Glutamatergic neuron (in vitro differentiated cells): ENCODE measurements around the gene CTU1. TPM values are rescaled to one million over a fixed set of nuclear protein-coding genes. Genes with fewer than 3 reads are reported as not detected.

Experiments
- DNase-seq: peaks from one replicate; pipeline ENCODE4 v3.0.0; 2022
- H3K27ac Mint-ChIP-seq: one replicate; pipeline ENCODE4 v1.8.0; 2020; ENCODE audit warnings: mild to moderate bottlenecking, mixed read lengths, inconsistent platforms; ENCODE audit not compliant: unreplicated experiment
- H3K27me3 Mint-ChIP-seq: one replicate; pipeline ENCODE4 v1.8.0; 2020; ENCODE audit warnings: mild to moderate bottlenecking, moderate library complexity, mixed read lengths, inconsistent platforms; ENCODE audit not compliant: unreplicated experiment
- H3K36me3 Mint-ChIP-seq: one replicate; pipeline ENCODE4 v1.8.0; 2020; ENCODE audit warnings: mild to moderate bottlenecking, mixed read lengths, inconsistent platforms; ENCODE audit not compliant: unreplicated experiment
- H3K4me1 Mint-ChIP-seq: one replicate; pipeline ENCODE4 v1.8.0; 2020; ENCODE audit warnings: mild to moderate bottlenecking, low read depth, mixed read lengths, inconsistent platforms; ENCODE audit not compliant: unreplicated experiment
- H3K4me3 Mint-ChIP-seq: one replicate; pipeline ENCODE4 v1.8.0; 2020; ENCODE audit warnings: mild to moderate bottlenecking, mixed read lengths, inconsistent platforms; ENCODE audit not compliant: unreplicated experiment
- H3K9me3 Mint-ChIP-seq: one replicate; pipeline ENCODE4 v1.8.0; 2020; ENCODE audit warnings: mild to moderate bottlenecking, moderate library complexity, mixed read lengths, inconsistent platforms; ENCODE audit not compliant: unreplicated experiment
- CTCF ChIP-seq: fragments of 200-600 bp; sonication (generic); IDR thresholded peaks from one replicate; pipeline ENCODE4 v1.5.0; 2021; ENCODE audit not compliant: partially characterized antibody, unreplicated experiment
- total RNA-seq: library from RNA; stranded (reverse); fragmentation: NEBNext Ultra II Directional; extraction: Animal tissue kit (Norgen Biotek cat#: 25700); gene quantifications from one replicate; pipeline ENCODE4 v1.2.1, GENCODE V29; 2021; ENCODE audit not compliant: unreplicated experiment

CTU1 gene
- total RNA-seq, 1 donor from 2014 or later = 8.0 TPM

- TF ChIP-seq CTCF = peak; percentile 92
- peak; percentile 81 for DNase-seq
- Mint-ChIP-seq H3K27ac (no peak overlapping the region), H3K4me1 (peaks cover 2% of the 10 kb centered on the region), H3K27me3 (peaks cover 10% of the 10 kb centered on the region), H3K9me3 (peaks cover 7% of the 10 kb centered on the region), H3K4me3 (no peak overlapping the region), H3K36me3 (no peaks in the 10 kb centered on the region)
Measured at GRCh38 chr19:51094696-51095279, 13.4 kb downstream of the CTU1 start.

- no peak for DNase-seq
- H3K27me3 Mint-ChIP-seq = peaks cover 8% of the 10 kb centered on the region
- H3K4me1 Mint-ChIP-seq = no peaks in the 10 kb centered on the region
- H3K4me3 Mint-ChIP-seq = no peak overlapping the region
- H3K36me3 Mint-ChIP-seq = no peaks in the 10 kb centered on the region
- no peak overlapping the region for H3K27ac Mint-ChIP-seq
- peaks cover 10% of the 10 kb centered on the region for H3K9me3 Mint-ChIP-seq
- no peak for TF ChIP-seq CTCF
Measured at GRCh38 chr19:51093510-51094345, 14.5 kb downstream of the CTU1 start.

- TF ChIP-seq CTCF = no peak
- H3K27ac Mint-ChIP-seq = no peak overlapping the region
Measured at GRCh38 chr19:51093101-51093500, 15.1 kb downstream of the CTU1 start.

GRCh38 chr19:51091895-51092873 is 16.0 kb downstream of the CTU1 start:
- TF ChIP-seq CTCF = no peak
- no peaks in the 10 kb centered on the region for H3K36me3 Mint-ChIP-seq
- DNase-seq = no peak
- no peak overlapping the region for H3K4me3 Mint-ChIP-seq
- H3K27ac Mint-ChIP-seq = no peak overlapping the region
- H3K9me3 Mint-ChIP-seq = peaks cover 10% of the 10 kb centered on the region
- H3K4me1 Mint-ChIP-seq = no peaks in the 10 kb centered on the region
- H3K27me3 Mint-ChIP-seq = peaks cover 8% of the 10 kb centered on the region

More at GRCh38 chr19:51093101-51093500, 15.1 kb downstream of the CTU1 start:
- Mint-ChIP-seq H3K27me3 (peaks cover 8% of the 10 kb centered on the region), H3K4me1 (no peaks in the 10 kb centered on the region), H3K4me3 (no peak overlapping the region), H3K36me3 (no peaks in the 10 kb centered on the region), H3K9me3 (peaks cover 10% of the 10 kb centered on the region)
- no peak for DNase-seq
